ENCODE data around the gene TUBGCP5.
A peak's percentile ranks its signal among the peaks of the same experiment; 100 is the strongest.

TUBGCP5 gene

GRCh38 chr15:22979238-22980188, 59.9 kb downstream of the TUBGCP5 start:
- Mint-ChIP-seq H3K27ac (peak overlapping the region; percentile 84), H3K4me3 (peak overlapping the region; percentile 90), H3K27me3 (peaks cover 4% of the 10 kb centered on the region), H3K4me1 (ENCODE audit: low read depth) (peaks cover 22% of the 10 kb centered on the region), H3K36me3 (ENCODE audit: low read depth) (peaks cover 10% of the 10 kb centered on the region), H3K9me3 (no peaks in the 10 kb centered on the region)
- intact Hi-C loops (cut with micrococcal nuclease), result loop anchor here (2.0 to 5.0 kb wide), 2 partner anchors 32 to 59 kb away; partner anchors contain the start of gene TUBGCP5

GRCh38 chr15:22978691-22979237, 60.6 kb downstream of the TUBGCP5 start:
- H3K27ac Mint-ChIP-seq, result peak overlapping the region; percentile 84

GRCh38 chr15:22974745-22975144, 64.6 kb downstream of the TUBGCP5 start:
- Mint-ChIP-seq H3K4me1 (ENCODE audit: low read depth) (peaks cover 44% of the 10 kb centered on the region), H3K9me3 (no peaks in the 10 kb centered on the region), H3K4me3 (peak overlapping the region; percentile 26), H3K36me3 (ENCODE audit: low read depth) (peaks cover 20% of the 10 kb centered on the region), H3K27ac (peak overlapping the region; percentile 76), H3K27me3 (no peaks in the 10 kb centered on the region)
- intact Hi-C loops (cut with micrococcal nuclease), result no loop called here

More at GRCh38 chr15:22978691-22979237, 60.6 kb downstream of the TUBGCP5 start:
- Mint-ChIP-seq H3K36me3 (ENCODE audit: low read depth) (peaks cover 10% of the 10 kb centered on the region), H3K4me1 (ENCODE audit: low read depth) (peaks cover 27% of the 10 kb centered on the region), H3K27me3 (peaks cover 4% of the 10 kb centered on the region), H3K4me3 (peak overlapping the region; percentile 90), H3K9me3 (no peaks in the 10 kb centered on the region)
- intact Hi-C loops (cut with micrococcal nuclease), result no loop called here

- H3K4me3 Mint-ChIP-seq, result no peak overlapping the region
- no peaks in the 10 kb centered on the region for H3K9me3 Mint-ChIP-seq
- peak overlapping the region; percentile 76 for H3K27ac Mint-ChIP-seq
- intact Hi-C loops (cut with micrococcal nuclease), result no loop called here
- H3K36me3 Mint-ChIP-seq (ENCODE audit: low read depth), result peaks cover 13% of the 10 kb centered on the region
- peaks cover 42% of the 10 kb centered on the region for H3K4me1 Mint-ChIP-seq (ENCODE audit: low read depth)
- H3K27me3 Mint-ChIP-seq, result no peaks in the 10 kb centered on the region
These were observed 65.4 kb downstream of the TUBGCP5 start for GRCh38 chr15:22973987-22974386.

GRCh38 chr15:22973286-22973685, 66.1 kb downstream of the TUBGCP5 start:
- Mint-ChIP-seq H3K36me3 (ENCODE audit: low read depth) (peaks cover 17% of the 10 kb centered on the region), H3K4me3 (peak overlapping the region; percentile 51), H3K9me3 (no peaks in the 10 kb centered on the region), H3K27me3 (no peaks in the 10 kb centered on the region), H3K4me1 (ENCODE audit: low read depth) (peaks cover 42% of the 10 kb centered on the region), H3K27ac (peak overlapping the region; percentile 76)
- intact Hi-C loops (cut with micrococcal nuclease), result no loop called here

- H3K36me3 Mint-ChIP-seq (ENCODE audit: low read depth), result peaks cover 31% of the 10 kb centered on the region
- intact Hi-C loops (cut with micrococcal nuclease), result no loop called here
- no peaks in the 10 kb centered on the region for H3K9me3 Mint-ChIP-seq
- no peak overlapping the region for H3K27ac Mint-ChIP-seq
- H3K4me3 Mint-ChIP-seq, result no peak overlapping the region
- H3K27me3 Mint-ChIP-seq, result no peaks in the 10 kb centered on the region
- H3K4me1 Mint-ChIP-seq (ENCODE audit: low read depth), result peaks cover 51% of the 10 kb centered on the region
These were observed 69.9 kb downstream of the TUBGCP5 start for GRCh38 chr15:22969489-22969888.

- H3K27me3 Mint-ChIP-seq, result no peaks in the 10 kb centered on the region
- peak overlapping the region; percentile 37 for H3K27ac Mint-ChIP-seq
- intact Hi-C loops (cut with micrococcal nuclease), result no loop called here
- no peaks in the 10 kb centered on the region for H3K9me3 Mint-ChIP-seq
- peaks cover 53% of the 10 kb centered on the region for H3K4me1 Mint-ChIP-seq (ENCODE audit: low read depth)
- peaks cover 31% of the 10 kb centered on the region for H3K36me3 Mint-ChIP-seq (ENCODE audit: low read depth)
- no peak overlapping the region for H3K4me3 Mint-ChIP-seq
These were observed 71.0 kb downstream of the TUBGCP5 start for GRCh38 chr15:22968366-22968765.

DNA sequence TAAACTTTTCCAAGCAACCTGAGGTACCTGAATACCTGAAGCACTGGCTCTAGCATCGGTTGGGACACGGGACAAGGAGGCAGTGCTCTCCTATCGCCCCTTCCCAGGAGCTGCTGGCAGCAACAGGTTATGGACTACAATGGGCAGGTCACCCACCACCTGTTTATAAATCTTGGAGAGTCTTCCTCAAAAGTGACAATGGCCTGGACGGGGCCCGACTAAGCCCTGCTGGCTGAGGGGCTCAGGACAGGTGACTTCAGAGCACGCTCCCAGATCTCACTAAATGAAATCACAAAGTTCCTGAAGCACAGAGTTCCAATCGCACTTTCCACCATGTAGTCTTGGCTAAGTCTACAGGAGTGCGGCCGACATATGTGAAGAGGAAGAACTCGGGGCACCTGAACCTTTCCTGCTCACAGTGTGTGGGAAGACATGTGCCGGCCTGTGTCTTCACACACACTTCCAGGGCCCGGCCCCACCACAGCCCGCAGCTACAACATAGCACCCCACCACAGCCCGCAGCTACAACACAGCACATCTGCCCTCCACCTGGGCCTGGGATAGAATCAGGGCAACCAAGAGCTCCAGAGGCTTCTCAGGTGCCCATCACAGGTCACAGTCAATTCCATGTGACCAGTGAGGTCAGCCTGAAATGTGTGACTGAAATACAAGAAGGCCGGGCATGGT, 72.1 kb downstream of the TUBGCP5 start:
- Mint-ChIP-seq H3K9me3 (no peaks in the 10 kb centered on the region), H3K4me3 (no peak overlapping the region), H3K36me3 (ENCODE audit: low read depth) (peaks cover 40% of the 10 kb centered on the region), H3K27ac (no peak overlapping the region), H3K27me3 (no peaks in the 10 kb centered on the region), H3K4me1 (ENCODE audit: low read depth) (peaks cover 52% of the 10 kb centered on the region)
- intact Hi-C loops (cut with micrococcal nuclease), result no loop called here

GRCh38 chr15:22966321-22967083, 72.9 kb downstream of the TUBGCP5 start:
- Mint-ChIP-seq H3K27me3 (no peaks in the 10 kb centered on the region), H3K9me3 (no peaks in the 10 kb centered on the region), H3K36me3 (ENCODE audit: low read depth) (peaks cover 40% of the 10 kb centered on the region), H3K27ac (no peak overlapping the region), H3K4me3 (peak overlapping the region; percentile 2), H3K4me1 (ENCODE audit: low read depth) (peaks cover 58% of the 10 kb centered on the region)
- intact Hi-C loops (cut with micrococcal nuclease), result no loop called here

DNA sequence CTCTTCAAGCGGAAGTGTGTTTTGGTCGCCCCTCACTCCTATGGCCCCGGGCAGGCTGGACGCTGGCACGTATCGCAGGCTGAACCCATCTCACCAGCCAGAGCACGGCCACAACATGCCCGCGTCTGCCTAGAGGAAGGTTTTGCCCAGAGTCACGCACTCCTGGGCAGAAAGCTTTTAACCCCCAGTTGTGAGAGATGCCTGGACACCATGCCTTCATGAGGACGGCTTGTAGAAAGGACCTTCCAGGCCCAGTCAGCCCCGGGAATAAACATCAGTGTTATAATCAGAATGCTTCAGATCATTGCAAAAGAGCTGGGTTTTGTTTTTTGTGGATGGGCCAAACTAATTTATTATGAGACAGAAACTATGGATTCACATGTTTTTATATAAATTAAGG, 75.7 kb downstream of the TUBGCP5 start:
- H3K27me3 Mint-ChIP-seq, result no peaks in the 10 kb centered on the region
- intact Hi-C loops (cut with micrococcal nuclease), result no loop called here
- H3K4me3 Mint-ChIP-seq, result no peak overlapping the region
- no peaks in the 10 kb centered on the region for H3K9me3 Mint-ChIP-seq
- H3K27ac Mint-ChIP-seq, result no peak overlapping the region
- H3K36me3 Mint-ChIP-seq (ENCODE audit: low read depth), result peaks cover 35% of the 10 kb centered on the region
- H3K4me1 Mint-ChIP-seq (ENCODE audit: low read depth), result peaks cover 78% of the 10 kb centered on the region

DNA sequence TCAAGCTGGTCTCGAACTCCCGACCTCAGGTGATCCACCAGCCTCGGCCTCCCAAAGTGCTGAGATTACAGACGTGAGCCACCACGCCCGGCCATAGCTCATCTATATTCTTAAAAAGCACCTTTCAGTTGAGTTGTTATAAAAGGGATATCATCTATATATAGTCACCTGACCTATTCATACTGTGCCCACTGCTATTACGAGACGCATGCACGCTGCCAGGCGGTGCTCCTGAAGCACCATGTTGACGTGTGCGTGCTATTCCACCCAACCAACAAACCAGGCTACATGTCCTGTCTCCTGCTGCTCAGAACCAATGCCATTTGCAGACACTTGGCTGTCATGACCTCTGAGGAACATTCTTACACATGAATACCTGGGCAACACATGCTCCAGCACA, 76.8 kb downstream of the TUBGCP5 start:
- Mint-ChIP-seq H3K9me3 (no peaks in the 10 kb centered on the region), H3K27me3 (no peaks in the 10 kb centered on the region), H3K27ac (no peak overlapping the region), H3K36me3 (ENCODE audit: low read depth) (peaks cover 34% of the 10 kb centered on the region), H3K4me3 (no peak overlapping the region), H3K4me1 (ENCODE audit: low read depth) (peaks cover 80% of the 10 kb centered on the region)
- intact Hi-C loops (cut with micrococcal nuclease), result no loop called here

DNA sequence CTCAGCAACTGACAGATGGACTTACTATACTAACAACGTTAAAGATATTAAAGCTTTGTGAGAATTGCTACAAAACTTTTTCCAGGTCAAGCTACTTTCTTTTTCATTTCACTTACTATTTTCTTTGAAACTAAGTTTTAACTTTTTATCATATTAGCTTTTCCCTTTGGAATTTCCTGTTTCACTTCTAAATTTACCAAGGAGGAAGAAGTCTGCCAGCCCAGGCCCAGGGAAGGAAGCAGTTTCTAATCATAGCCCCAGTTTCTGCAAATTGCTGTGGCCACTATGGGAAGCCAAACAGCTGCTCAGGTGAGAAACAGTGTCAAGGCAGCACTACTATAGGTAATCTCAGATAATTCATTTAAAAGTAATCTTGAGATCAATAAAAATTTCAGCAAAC, 77.6 kb downstream of the TUBGCP5 start:
- intact Hi-C loops (cut with micrococcal nuclease), result no loop called here
- Mint-ChIP-seq H3K4me3 (no peak overlapping the region), H3K36me3 (ENCODE audit: low read depth) (peaks cover 33% of the 10 kb centered on the region), H3K4me1 (ENCODE audit: low read depth) (peaks cover 83% of the 10 kb centered on the region), H3K27ac (peak overlapping the region; percentile 59), H3K27me3 (no peaks in the 10 kb centered on the region), H3K9me3 (no peaks in the 10 kb centered on the region)

GRCh38 chr15:22960556-22960955, 78.8 kb downstream of the TUBGCP5 start:
- H3K9me3 Mint-ChIP-seq, result no peaks in the 10 kb centered on the region
- no peak overlapping the region for H3K4me3 Mint-ChIP-seq
- intact Hi-C loops (cut with micrococcal nuclease), result no loop called here
- H3K27me3 Mint-ChIP-seq, result no peaks in the 10 kb centered on the region
- H3K27ac Mint-ChIP-seq, result no peak overlapping the region
- peaks cover 90% of the 10 kb centered on the region for H3K4me1 Mint-ChIP-seq (ENCODE audit: low read depth)
- H3K36me3 Mint-ChIP-seq (ENCODE audit: low read depth), result peaks cover 21% of the 10 kb centered on the region

Measured in dendritic cell treated with granulocyte-macrophage colony-stimulating factor and Interleukin-4, amounts not matched to agents 40 ng/mL and 50 ng/mL, for 4 days (primary cell).